GM23338 (cell line): ENCODE measurements around the gene GPRC5C. TPM values are rescaled to one million over a fixed set of nuclear protein-coding genes. Genes with fewer than 3 reads are reported as not detected.

Experiments used
- ATAC-seq: fragments of 200-7000 bp; cut with Tn5 transposase; 3 replicates; pipeline ENCODE4 v1.9.1; 2020
- DNase-seq: peaks from one replicate; pipeline ENCODE4 v3.0.0-alpha.2; 2015; ENCODE audit warnings: low spot score
- H2AFZ ChIP-seq: fragments of 200-600 bp; sonication (generic); 2 replicates; pipeline ENCODE4 v1.8.0; 2016; ENCODE audit warnings: antibody characterized with exemption, mild to moderate bottlenecking, moderate library complexity
- H3F3A ChIP-seq: fragments of 200-600 bp; sonication (generic); replicated peaks from 2 replicates; pipeline ENCODE4 v1.8.0; 2017; ENCODE audit warnings: antibody characterized with exemption, mixed run types, low read depth
- H3K27ac ChIP-seq: fragments of 200-600 bp; sonication (generic); 2 replicates; pipeline ENCODE4 v1.6.1; 2016; ENCODE audit warnings: low read depth
- H3K27me3 ChIP-seq: fragments of 200-600 bp; sonication (generic); 2 replicates; pipeline ENCODE4 v1.8.0; 2016; ENCODE audit warnings: mild to moderate bottlenecking, mixed run types, moderate library complexity; ENCODE audit not compliant: insufficient read depth
- H3K36me3 ChIP-seq: fragments of 200-600 bp; sonication (generic); 2 replicates; pipeline ENCODE4 v1.8.0; 2016; ENCODE audit warnings: mild to moderate bottlenecking; ENCODE audit not compliant: insufficient read depth
- H3K4me1 ChIP-seq: fragments of 200-600 bp; sonication (generic); 2 replicates; pipeline ENCODE4 v1.8.0; 2016; ENCODE audit warnings: mild to moderate bottlenecking, moderate library complexity; ENCODE audit not compliant: insufficient read depth
- H3K4me2 ChIP-seq: fragments of 200-600 bp; sonication (generic); 2 replicates; pipeline ENCODE4 v1.7.1; 2017; ENCODE audit warnings: mixed run types
- H3K4me3 ChIP-seq: fragments of 200-600 bp; sonication (generic); 2 replicates; pipeline ENCODE4 v1.6.1; 2016; ENCODE audit warnings: mixed run types
- H3K79me2 ChIP-seq: fragments of 200-600 bp; sonication (generic); replicated peaks from 2 replicates; pipeline ENCODE4 v1.8.0; 2017; ENCODE audit warnings: mild to moderate bottlenecking; ENCODE audit not compliant: insufficient read depth
- H3K9me2 ChIP-seq: fragments of 200-600 bp; sonication (generic); 2 replicates; pipeline ENCODE4 v1.8.0; 2017; ENCODE audit not compliant: insufficient read depth
- H4K20me1 ChIP-seq: fragments of 200-600 bp; sonication (generic); replicated peaks from 2 replicates; pipeline ENCODE4 v1.8.0; 2017; ENCODE audit warnings: mild to moderate bottlenecking; ENCODE audit not compliant: insufficient read depth
- H3K27ac Mint-ChIP-seq: 2 replicates; pipeline ENCODE4 v1.8.0; 2020; ENCODE audit warnings: inconsistent platforms, mild to moderate bottlenecking, moderate library complexity, mixed read lengths
- H3K27me3 Mint-ChIP-seq: 3 replicates; pipeline ENCODE4 v1.8.0; 2022; ENCODE audit warnings: low read depth, mild to moderate bottlenecking, moderate library complexity, mixed read lengths, inconsistent platforms; ENCODE audit not compliant: insufficient read depth, poor library complexity
- H3K36me3 Mint-ChIP-seq: 3 replicates; pipeline ENCODE4 v1.8.0; 2021; ENCODE audit warnings: low read depth, mild to moderate bottlenecking, inconsistent platforms, moderate library complexity, mixed read lengths
- H3K4me1 Mint-ChIP-seq: 3 replicates; pipeline ENCODE4 v1.8.0; 2020; ENCODE audit warnings: mild to moderate bottlenecking, inconsistent platforms, mixed read lengths
- H3K4me3 Mint-ChIP-seq: 3 replicates; pipeline ENCODE4 v1.8.0; 2021; ENCODE audit warnings: moderate library complexity, mild to moderate bottlenecking, inconsistent platforms, mixed read lengths
- H3K9me3 Mint-ChIP-seq: 3 replicates; pipeline ENCODE4 v1.8.0; 2020; ENCODE audit warnings: moderate library complexity, mild to moderate bottlenecking, inconsistent platforms, mixed read lengths
- CREB1 ChIP-seq: fragments of 250-450 bp; sonication (Bioruptor Pico); IDR thresholded peaks from 2 replicates; pipeline ENCODE4 v1.5.0; 2020; ENCODE audit warnings: low read depth, mild to moderate bottlenecking, moderate library complexity
- CTCF ChIP-seq, 2 experiments: fragments of 200-600 bp in 1 of 2; sonication (generic) in 1 of 2; conservative IDR thresholded peaks; 2 replicates each; pipeline versions ENCODE4 v1.5.1 to v1.6.1; 2016 to 2017; ENCODE audit warnings: antibody characterized with exemption in 2 of 2, low read depth in 2 of 2, mild to moderate bottlenecking in 2 of 2, moderate library complexity in 1 of 2
- EZH2phosphoT487 ChIP-seq: fragments of 200-600 bp; sonication (generic); IDR thresholded peaks from one replicate; pipeline ENCODE4 v1.8.1; 2018; ENCODE audit warnings: antibody characterized with exemption; ENCODE audit not compliant: unreplicated experiment
- JUNB ChIP-seq: IDR thresholded peaks from one replicate; pipeline ENCODE4 v1.6.1; 2016; ENCODE audit warnings: antibody characterized with exemption; ENCODE audit not compliant: unreplicated experiment
- POLR2AphosphoS5 ChIP-seq: IDR thresholded peaks from 2 replicates; pipeline ENCODE4 v1.6.1; 2016; ENCODE audit warnings: antibody characterized with exemption, low read depth
- REST ChIP-seq: IDR thresholded peaks from one replicate; pipeline ENCODE4 v1.6.1; 2018; ENCODE audit warnings: antibody characterized with exemption; ENCODE audit not compliant: unreplicated experiment
- STAT1 ChIP-seq: IDR thresholded peaks from one replicate; pipeline ENCODE4 v1.6.1; 2016; ENCODE audit warnings: antibody characterized with exemption; ENCODE audit not compliant: unreplicated experiment
- ZNF114 ChIP-seq: fragments of 250-450 bp; sonication (Bioruptor Pico); IDR thresholded peaks from 2 replicates; pipeline ENCODE4 v1.5.0; 2020; ENCODE audit warnings: mild to moderate bottlenecking, moderate library complexity
- ZNF331 ChIP-seq: fragments of 250-450 bp; sonication (Bioruptor Pico); IDR thresholded peaks from 2 replicates; pipeline ENCODE4 v1.5.0; 2020; ENCODE audit warnings: low read depth, mild to moderate bottlenecking, moderate library complexity
- polyA plus RNA-seq: library from polyadenylated mRNA; unstranded; fragments of >200 nt; fragmentation: Nextera tagmentation; extraction: Ambion mirVana; gene quantifications from 2 replicates; pipeline ENCODE4 v1.2.1, GENCODE V29; 2016
- total RNA-seq: library from RNA; depleted of rRNA; stranded (reverse); fragments of >200 nt; shearing (Covaris generic); gene quantifications from 2 replicates; pipeline ENCODE4 v1.2.3, GENCODE V29; 2014
- TF ChIP-seq, protein P1 (sequence below): fragments of 250-450 bp; sonication (Bioruptor Pico); IDR thresholded peaks from 2 replicates; pipeline ENCODE4 v1.5.0; 2020; ENCODE audit warnings: mild to moderate bottlenecking, moderate library complexity

GPRC5C gene
- total and polyA plus RNA-seq, 2 experiments from 2014 or later: 9.0 to 22.4 TPM

GRCh38 chr17:74383141-74383540, 48.7 kb upstream of the GPRC5C start:
- H3K27ac ChIP-seq: no peak overlapping the region
- TF ChIP-seq STAT1 (no peak), POLR2AphosphoS5 (no peak), CREB1 (CRISPR knock-in tag) (no peak), REST (no peak), JUNB (no peak), CTCF (conservative IDR thresholded peaks at IDR 0.05; ENCODE audit: low read depth in 2 of 2) (no peak), ZNF114 (no peak), ZNF331 (no peak), EZH2phosphoT487 (no peak)
- TF ChIP-seq, protein P1, sequence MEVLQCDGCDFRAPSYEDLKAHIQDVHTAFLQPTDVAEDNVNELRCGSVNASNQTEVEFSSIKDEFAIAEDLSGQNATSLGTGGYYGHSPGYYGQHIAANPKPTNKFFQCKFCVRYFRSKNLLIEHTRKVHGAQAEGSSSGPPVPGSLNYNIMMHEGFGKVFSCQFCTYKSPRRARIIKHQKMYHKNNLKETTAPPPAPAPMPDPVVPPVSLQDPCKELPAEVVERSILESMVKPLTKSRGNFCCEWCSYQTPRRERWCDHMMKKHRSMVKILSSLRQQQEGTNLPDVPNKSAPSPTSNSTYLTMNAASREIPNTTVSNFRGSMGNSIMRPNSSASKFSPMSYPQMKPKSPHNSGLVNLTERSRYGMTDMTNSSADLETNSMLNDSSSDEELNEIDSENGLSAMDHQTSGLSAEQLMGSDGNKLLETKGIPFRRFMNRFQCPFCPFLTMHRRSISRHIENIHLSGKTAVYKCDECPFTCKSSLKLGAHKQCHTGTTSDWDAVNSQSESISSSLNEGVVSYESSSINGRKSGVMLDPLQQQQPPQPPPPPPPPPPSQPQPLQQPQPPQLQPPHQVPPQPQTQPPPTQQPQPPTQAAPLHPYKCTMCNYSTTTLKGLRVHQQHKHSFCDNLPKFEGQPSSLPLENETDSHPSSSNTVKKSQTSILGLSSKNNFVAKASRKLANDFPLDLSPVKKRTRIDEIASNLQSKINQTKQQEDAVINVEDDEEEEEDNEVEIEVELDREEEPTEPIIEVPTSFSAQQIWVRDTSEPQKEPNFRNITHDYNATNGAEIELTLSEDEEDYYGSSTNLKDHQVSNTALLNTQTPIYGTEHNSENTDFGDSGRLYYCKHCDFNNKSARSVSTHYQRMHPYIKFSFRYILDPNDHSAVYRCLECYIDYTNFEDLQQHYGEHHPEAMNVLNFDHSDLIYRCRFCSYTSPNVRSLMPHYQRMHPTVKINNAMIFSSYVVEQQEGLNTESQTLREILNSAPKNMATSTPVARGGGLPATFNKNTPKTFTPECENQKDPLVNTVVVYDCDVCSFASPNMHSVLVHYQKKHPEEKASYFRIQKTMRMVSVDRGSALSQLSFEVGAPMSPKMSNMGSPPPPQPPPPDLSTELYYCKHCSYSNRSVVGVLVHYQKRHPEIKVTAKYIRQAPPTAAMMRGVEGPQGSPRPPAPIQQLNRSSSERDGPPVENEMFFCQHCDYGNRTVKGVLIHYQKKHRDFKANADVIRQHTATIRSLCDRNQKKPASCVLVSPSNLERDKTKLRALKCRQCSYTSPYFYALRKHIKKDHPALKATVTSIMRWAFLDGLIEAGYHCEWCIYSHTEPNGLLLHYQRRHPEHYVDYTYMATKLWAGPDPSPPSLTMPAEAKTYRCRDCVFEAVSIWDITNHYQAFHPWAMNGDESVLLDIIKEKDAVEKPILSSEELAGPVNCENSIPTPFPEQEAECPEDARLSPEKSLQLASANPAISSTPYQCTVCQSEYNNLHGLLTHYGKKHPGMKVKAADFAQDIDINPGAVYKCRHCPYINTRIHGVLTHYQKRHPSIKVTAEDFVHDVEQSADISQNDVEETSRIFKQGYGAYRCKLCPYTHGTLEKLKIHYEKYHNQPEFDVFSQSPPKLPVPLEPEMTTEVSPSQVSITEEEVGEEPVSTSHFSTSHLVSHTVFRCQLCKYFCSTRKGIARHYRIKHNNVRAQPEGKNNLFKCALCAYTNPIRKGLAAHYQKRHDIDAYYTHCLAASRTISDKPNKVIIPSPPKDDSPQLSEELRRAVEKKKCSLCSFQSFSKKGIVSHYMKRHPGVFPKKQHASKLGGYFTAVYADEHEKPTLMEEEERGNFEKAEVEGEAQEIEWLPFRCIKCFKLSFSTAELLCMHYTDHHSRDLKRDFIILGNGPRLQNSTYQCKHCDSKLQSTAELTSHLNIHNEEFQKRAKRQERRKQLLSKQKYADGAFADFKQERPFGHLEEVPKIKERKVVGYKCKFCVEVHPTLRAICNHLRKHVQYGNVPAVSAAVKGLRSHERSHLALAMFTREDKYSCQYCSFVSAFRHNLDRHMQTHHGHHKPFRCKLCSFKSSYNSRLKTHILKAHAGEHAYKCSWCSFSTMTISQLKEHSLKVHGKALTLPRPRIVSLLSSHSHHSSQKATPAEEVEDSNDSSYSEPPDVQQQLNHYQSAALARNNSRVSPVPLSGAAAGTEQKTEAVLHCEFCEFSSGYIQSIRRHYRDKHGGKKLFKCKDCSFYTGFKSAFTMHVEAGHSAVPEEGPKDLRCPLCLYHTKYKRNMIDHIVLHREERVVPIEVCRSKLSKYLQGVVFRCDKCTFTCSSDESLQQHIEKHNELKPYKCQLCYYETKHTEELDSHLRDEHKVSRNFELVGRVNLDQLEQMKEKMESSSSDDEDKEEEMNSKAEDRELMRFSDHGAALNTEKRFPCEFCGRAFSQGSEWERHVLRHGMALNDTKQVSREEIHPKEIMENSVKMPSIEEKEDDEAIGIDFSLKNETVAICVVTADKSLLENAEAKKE (CRISPR knock-in tag): no peak
- 0 out of 2 replicates have a peak, but pooled peaks cover 3% of the 10 kb centered on the region for H3F3A ChIP-seq
- H3K9me2 ChIP-seq: no peaks in the 10 kb centered on the region
- H3K4me3 Mint-ChIP-seq: no peak overlapping the region
- H3K27me3 Mint-ChIP-seq: peaks cover 17% of the 10 kb centered on the region
- H3K9me3 Mint-ChIP-seq: no peaks in the 10 kb centered on the region
- H3K27ac Mint-ChIP-seq: no peak overlapping the region
- H3K4me3 ChIP-seq: no peak overlapping the region
- H3K4me1 ChIP-seq: peaks cover 34% of the 10 kb centered on the region
- H3K79me2 ChIP-seq: no peaks in the 10 kb centered on the region
- H4K20me1 ChIP-seq: no peaks in the 10 kb centered on the region
- H3K36me3 Mint-ChIP-seq: no peaks in the 10 kb centered on the region
- peaks cover 28% of the 10 kb centered on the region for H3K4me1 Mint-ChIP-seq
- ATAC-seq: no peak
- no peak overlapping the region for H2AFZ ChIP-seq
- no peak for DNase-seq
- no peak overlapping the region for H3K4me2 ChIP-seq
- H3K27me3 ChIP-seq: no peaks in the 10 kb centered on the region
- no peaks in the 10 kb centered on the region for H3K36me3 ChIP-seq
